HEK293 (cell line): Measurements from ENCODE around the gene TANC1.

Source experiments
- CTCF ChIA-PET: fragments of 350-600 bp; formaldehyde crosslinking; extraction: SDS; loops from one replicate; lab custom pipeline; 2021; ENCODE audit warnings: antibody characterized with exemption; lab: Yijun Ruan, JAX
- POLR2A ChIA-PET: fragments of 300-600 bp; formaldehyde crosslinking; extraction: SDS; loops from one replicate; lab custom pipeline; 2020; ENCODE audit warnings: antibody characterized with exemption, inconsistent platforms; lab: Yijun Ruan, JAX
- H3K27ac ChIP-seq: fragments of 200-500 bp; sonication (Bioruptor generic); 2 replicates; pipeline ENCODE4 v1.5.1; 2014; ENCODE audit warnings: low read depth, low read length, control low read depth, inconsistent platforms; ENCODE audit errors: extremely low read depth
- H3K36me3 ChIP-seq, 2 experiments: fragments of 200-500 bp in 1 of 2; sonication (Bioruptor generic) in 1 of 2; 1 replicate in 1 of 2; 2 replicates in 1 of 2; pipeline ENCODE4 v1.5.1; 2014 to 2017; ENCODE audit warnings: inconsistent platforms in 2 of 2, low read length in 2 of 2; ENCODE audit not compliant: control insufficient read depth in 2 of 2, insufficient read depth in 1 of 2
- H3K4me1 ChIP-seq: fragments of 200-500 bp; sonication (Bioruptor generic); 2 replicates; pipeline ENCODE4 v1.5.1; 2014; ENCODE audit warnings: mild to moderate bottlenecking, low read length, inconsistent platforms; ENCODE audit not compliant: control insufficient read depth, insufficient read depth
- H3K4me3 ChIP-seq: 2 replicates; pipeline ENCODE4 v1.5.1; 2011; ENCODE audit warnings: low read depth, mild to moderate bottlenecking, control low read depth, low read length, moderate library complexity
- H3K9me3 ChIP-seq: fragments of 200-500 bp; sonication (Bioruptor generic); 2 replicates; pipeline ENCODE4 v1.5.1; 2014; ENCODE audit warnings: low read depth, low read length, inconsistent platforms; ENCODE audit not compliant: control insufficient read depth, insufficient read depth
- BCL11A ChIP-seq: fragments of 450-650 bp; formaldehyde crosslinking; IDR thresholded peaks from 2 replicates; pipeline ENCODE4 v1.5.1; 2016; ENCODE audit warnings: low read depth, missing biosample characterization, missing genetic modification characterization
- BCL11B ChIP-seq: fragments of 450-650 bp; formaldehyde crosslinking; IDR thresholded peaks from 2 replicates; pipeline ENCODE4 v1.5.1; 2016; ENCODE audit warnings: low read depth, missing biosample characterization, missing genetic modification characterization
- GLI4 ChIP-seq: fragments of 450-650 bp; formaldehyde crosslinking; IDR thresholded peaks from 2 replicates; pipeline ENCODE4 v1.5.1; 2016; ENCODE audit warnings: missing biosample characterization, missing genetic modification characterization
- HOXA7 ChIP-seq: sonication (generic); formaldehyde crosslinking; IDR thresholded peaks from 2 replicates; pipeline ENCODE4 v1.8.1; 2022; ENCODE audit warnings: missing genetic modification reagents, borderline replicate concordance
- KLF16 ChIP-seq: fragments of 450-650 bp; formaldehyde crosslinking; IDR thresholded peaks from 2 replicates; pipeline ENCODE4 v1.5.1; 2017; ENCODE audit warnings: missing biosample characterization, missing genetic modification characterization
- MYNN ChIP-seq: fragments of 450-650 bp; formaldehyde crosslinking; IDR thresholded peaks from 2 replicates; pipeline ENCODE4 v1.5.1; 2016; ENCODE audit warnings: missing biosample characterization, missing genetic modification characterization, borderline replicate concordance
- SP2 ChIP-seq: fragments of 450-650 bp; formaldehyde crosslinking; IDR thresholded peaks from 2 replicates; pipeline ENCODE4 v1.5.1; 2016; ENCODE audit warnings: missing biosample characterization, missing genetic modification characterization
- ZBTB8A ChIP-seq: fragments of 450-650 bp; formaldehyde crosslinking; IDR thresholded peaks from 2 replicates; pipeline ENCODE4 v1.5.1; 2016; ENCODE audit warnings: missing biosample characterization, missing genetic modification characterization
- ZFP37 ChIP-seq: fragments of 450-650 bp; formaldehyde crosslinking; IDR thresholded peaks from 2 replicates; pipeline ENCODE4 v1.5.1; 2016; ENCODE audit warnings: missing biosample characterization, missing genetic modification characterization
- ZNF146 ChIP-seq: fragments of 450-650 bp; formaldehyde crosslinking; IDR thresholded peaks from 2 replicates; pipeline ENCODE4 v1.5.1; 2016; ENCODE audit warnings: missing biosample characterization, missing genetic modification characterization
- ZNF155 ChIP-seq: fragments of 450-650 bp; formaldehyde crosslinking; IDR thresholded peaks from 2 replicates; pipeline ENCODE4 v1.5.1; 2016; ENCODE audit warnings: missing biosample characterization, missing genetic modification characterization
- ZNF16 ChIP-seq: fragments of 450-650 bp; formaldehyde crosslinking; IDR thresholded peaks from 2 replicates; pipeline ENCODE4 v1.5.1; 2016; ENCODE audit warnings: low read depth, missing biosample characterization, missing genetic modification characterization
- ZNF2 ChIP-seq: fragments of 450-650 bp; formaldehyde crosslinking; IDR thresholded peaks from 2 replicates; pipeline ENCODE4 v1.5.1; 2016; ENCODE audit warnings: missing biosample characterization, missing genetic modification characterization
- ZNF266 ChIP-seq: fragments of 450-650 bp; formaldehyde crosslinking; IDR thresholded peaks from 2 replicates; pipeline ENCODE4 v1.5.1; 2016; ENCODE audit warnings: missing biosample characterization, missing genetic modification characterization, low read depth
- ZNF416 ChIP-seq: fragments of 450-650 bp; formaldehyde crosslinking; IDR thresholded peaks from 2 replicates; pipeline ENCODE4 v1.5.1; 2016; ENCODE audit warnings: missing biosample characterization, missing genetic modification characterization
- ZNF501 ChIP-seq: fragments of 450-650 bp; formaldehyde crosslinking; IDR thresholded peaks from 2 replicates; pipeline ENCODE4 v1.5.1; 2016; ENCODE audit warnings: missing biosample characterization, missing genetic modification characterization
- ZNF571 ChIP-seq: fragments of 450-650 bp; formaldehyde crosslinking; IDR thresholded peaks from 2 replicates; pipeline ENCODE4 v1.5.0; 2017; ENCODE audit warnings: missing biosample characterization, missing genetic modification characterization
- ZNF621 ChIP-seq: fragments of 450-650 bp; formaldehyde crosslinking; IDR thresholded peaks from 2 replicates; pipeline ENCODE4 v1.5.1; 2017; ENCODE audit warnings: missing biosample characterization, missing genetic modification characterization
- ZNF624 ChIP-seq: fragments of 450-650 bp; formaldehyde crosslinking; IDR thresholded peaks from 2 replicates; pipeline ENCODE4 v1.5.1; 2017; ENCODE audit warnings: missing biosample characterization, missing genetic modification characterization
- ZNF626 ChIP-seq: fragments of 450-650 bp; sonication (Bioruptor Pico); formaldehyde crosslinking; IDR thresholded peaks from 2 replicates; pipeline ENCODE4 v1.5.1; 2018; ENCODE audit warnings: missing biosample characterization, missing genetic modification characterization, inconsistent platforms
- ZNF629 ChIP-seq: fragments of 450-650 bp; formaldehyde crosslinking; IDR thresholded peaks from 2 replicates; pipeline ENCODE4 v1.5.1; 2017; ENCODE audit warnings: missing biosample characterization, missing genetic modification characterization
- ZNF660 ChIP-seq: fragments of 450-650 bp; IDR thresholded peaks from 2 replicates; pipeline ENCODE4 v1.5.1; 2018; ENCODE audit warnings: missing biosample characterization, mild to moderate bottlenecking, missing genetic modification characterization
- ZSCAN16 ChIP-seq: fragments of 450-650 bp; formaldehyde crosslinking; IDR thresholded peaks from 2 replicates; pipeline ENCODE4 v1.5.1; 2016; ENCODE audit warnings: missing biosample characterization, missing genetic modification characterization

The TANC1 gene

GRCh38 chr2:159208438-159208837 is 240.0 kb downstream of the TANC1 start:
- TF ChIP-seq BCL11A (tag by site-specific recombination) (no peak), HOXA7 (CRISPR knock-in tag) (no peak), ZNF660 (tag by site-specific recombination) (no peak), ZNF621 (tag by site-specific recombination) (no peak), ZNF155 (tag by site-specific recombination) (no peak)
- Histone ChIP-seq H3K27ac (no peak overlapping the region), H3K4me3 (no peak overlapping the region), H3K36me3 (peaks cover 0 to 31% of the 10 kb centered on the region in 2 experiments; a peak in 1 of 3 replicates), H3K9me3 (no peaks in the 10 kb centered on the region), H3K4me1 (no peaks in the 10 kb centered on the region)
- CTCF ChIA-PET = no interaction called here
- POLR2A ChIA-PET = no interaction called here

GRCh38 chr2:159209341-159210306 is 241.2 kb downstream of the TANC1 start:
- H3K36me3 ChIP-seq = peaks cover 0 to 33% of the 10 kb centered on the region in 2 experiments; a peak in 1 of 3 replicates
- no peaks in the 10 kb centered on the region for H3K4me1 ChIP-seq
- H3K9me3 ChIP-seq = no peaks in the 10 kb centered on the region
- CTCF ChIA-PET = interaction anchor here (0.7 kb wide), 1 partner anchor 598 kb away, joined by 3 read pairs; no protein-coding TSS in a partner anchor
- no peak overlapping the region for H3K27ac ChIP-seq
- TF ChIP-seq ZNF501 (tag by site-specific recombination) (no peak), ZNF626 (tag by site-specific recombination) (no peak), ZFP37 (tag by site-specific recombination) (no peak), ZNF416 (tag by site-specific recombination) (no peak), BCL11B (no peak), ZNF155 (tag by site-specific recombination) (no peak), ZNF629 (tag by site-specific recombination) (no peak), ZSCAN16 (tag by site-specific recombination) (no peak), KLF16 (tag by site-specific recombination) (no peak), ZNF266 (tag by site-specific recombination) (no peak), ZNF16 (no peak), ZNF2 (tag by site-specific recombination) (no peak), BCL11A (tag by site-specific recombination) (no peak), SP2 (tag by site-specific recombination) (no peak), MYNN (tag by site-specific recombination) (no peak), ZNF571 (tag by site-specific recombination) (no peak), GLI4 (no peak), ZNF624 (tag by site-specific recombination) (no peak)
- TF ChIP-seq, all 188 proteins: peak for 0
- POLR2A ChIA-PET = no interaction called here
- no peak overlapping the region for H3K4me3 ChIP-seq

- ChIA-PET POLR2A (no interaction called here), CTCF (no interaction called here)
- peaks cover 0 to 29% of the 10 kb centered on the region in 2 experiments; a peak in 1 of 3 replicates for H3K36me3 ChIP-seq
- H3K4me1 ChIP-seq = no peaks in the 10 kb centered on the region
- TF ChIP-seq ZBTB8A (tag by site-specific recombination) (no peak), ZNF146 (tag by site-specific recombination) (no peak)
- H3K27ac ChIP-seq = no peak overlapping the region
- H3K9me3 ChIP-seq = no peaks in the 10 kb centered on the region
- no peak overlapping the region for H3K4me3 ChIP-seq
Measured at GRCh38 chr2:159211447-159212396, 243.3 kb downstream of the TANC1 start.
